H1 (cell line): ENCODE data around the gene CDH12. TPM values are rescaled to one million over a fixed set of nuclear protein-coding genes. Genes with fewer than 3 reads are reported as not detected.

Experiments used
- CTCF ChIA-PET: fragments of 300-600 bp; sonication (Branson Sonifier 250); formaldehyde crosslinking; loops from one replicate; lab custom pipeline; 2021; ENCODE audit not compliant: partially characterized antibody; lab: Charles Lee
- POLR2A ChIA-PET: fragments of 300-600 bp; sonication (Branson Sonifier 250); formaldehyde crosslinking; loops from one replicate; lab custom pipeline; 2021; ENCODE audit warnings: inconsistent platforms; ENCODE audit not compliant: partially characterized antibody; lab: Charles Lee
- DNase-seq, 2 experiments: peaks; one replicate each; pipeline versions ENCODE4 v3.0.0 to v3.0.0-alpha.2; 2010 to 2022; ENCODE audit warnings: low spot score in 2 of 2, low read depth in 1 of 2, mixed read lengths in 1 of 2
- FAIRE-seq: peaks from 2 replicates; lab custom pipeline; 2011; peaks lifted over from hg19 to GRCh38; lab: Jason Lieb, UNC
- H2AFZ ChIP-seq: 2 replicates; pipeline ENCODE4 v1.8.1; 2012; ENCODE audit warnings: low read length, inconsistent platforms
- H2AK5ac ChIP-seq: 2 replicates; pipeline ENCODE4 v1.6.1; 2013; ENCODE audit warnings: low read depth, low read length
- H2BK120ac ChIP-seq: replicated peaks from 2 replicates; pipeline ENCODE3; 2013; ENCODE audit warnings: low read depth, low read length, inconsistent platforms
- H2BK12ac ChIP-seq: 2 replicates; pipeline ENCODE4 v1.6.1; 2013; ENCODE audit warnings: low read depth, low read length
- H2BK15ac ChIP-seq: 2 replicates; pipeline ENCODE4 v1.6.1; 2013; ENCODE audit warnings: low read length
- H2BK20ac ChIP-seq: 2 replicates; pipeline ENCODE4 v1.6.1; 2013; ENCODE audit warnings: low read length
- H2BK5ac ChIP-seq: 2 replicates; pipeline ENCODE4 v1.6.1; 2013; ENCODE audit warnings: low read depth, low read length
- H3K14ac ChIP-seq: 2 replicates; pipeline ENCODE4 v1.6.1; 2013; ENCODE audit warnings: inconsistent platforms; ENCODE audit not compliant: insufficient read length
- H3K18ac ChIP-seq: 2 replicates; pipeline ENCODE4 v1.6.1; 2013; ENCODE audit warnings: low read length; ENCODE audit errors: extremely low read depth
- H3K23ac ChIP-seq: 2 replicates; pipeline ENCODE4 v1.6.1; 2013; ENCODE audit warnings: inconsistent platforms; ENCODE audit not compliant: insufficient read length
- H3K23me2 ChIP-seq: 2 replicates; pipeline ENCODE4 v1.6.1; 2013; ENCODE audit warnings: low read depth, low read length
- H3K27ac ChIP-seq: 2 replicates; pipeline ENCODE4 v1.6.1; 2011; ENCODE audit warnings: low read depth, low read length, inconsistent platforms
- H3K27me3 ChIP-seq, 4 experiments: replicated peaks in 1 of 4; 1 replicate in 1 of 4; 2 replicates in 3 of 4; pipeline versions ENCODE4 v1.6.1 to v1.8.1; 2011 to 2013; ENCODE audit warnings: low read length in 3 of 4, mild to moderate bottlenecking in 3 of 4, inconsistent platforms in 2 of 4, mixed read lengths in 2 of 4, moderate library complexity in 1 of 4; ENCODE audit not compliant: control insufficient read depth in 3 of 4, insufficient read depth in 3 of 4; ENCODE audit errors: extremely low read depth in 1 of 4
- H3K36me3 ChIP-seq, 4 experiments: 2 replicates each; pipeline versions ENCODE4 v1.6.1 to v1.8.1; 2011 to 2013; ENCODE audit warnings: mild to moderate bottlenecking in 4 of 4, low read length in 3 of 4, moderate library complexity in 2 of 4, control low read depth in 1 of 4, inconsistent platforms in 1 of 4; ENCODE audit not compliant: insufficient read depth in 4 of 4, control insufficient read depth in 2 of 4
- H3K4ac ChIP-seq: replicated peaks from 2 replicates; pipeline ENCODE3; 2013; ENCODE audit warnings: low read length, low read depth, mixed read lengths, inconsistent platforms; ENCODE audit not compliant: insufficient read length
- H3K4me1 ChIP-seq, 4 experiments: replicated peaks in 1 of 4; 1 replicate in 1 of 4; 2 replicates in 3 of 4; pipeline versions ENCODE4 v1.6.1 to v1.8.1; 2011 to 2013; ENCODE audit warnings: low read length in 3 of 4, inconsistent platforms in 2 of 4, mixed read lengths in 1 of 4; ENCODE audit not compliant: insufficient read depth in 4 of 4, control insufficient read depth in 3 of 4
- H3K4me2 ChIP-seq, 2 experiments: 2 replicates each; pipeline versions ENCODE4 v1.6.1 to v1.8.1; 2011 to 2013; ENCODE audit warnings: low read depth in 2 of 2, low read length in 2 of 2, control low read depth in 1 of 2, inconsistent platforms in 1 of 2, mild to moderate bottlenecking in 1 of 2; ENCODE audit not compliant: insufficient read depth in 1 of 2
- H3K4me3 ChIP-seq, 4 experiments: fragments of 200-600, 300-600 bp in 1 of 4; sonication (generic), shearing (Covaris generic), sonication (Bioruptor Twin) in 1 of 4; 2 replicates each; pipeline versions ENCODE4 v1.5.1 to v1.8.1; 2011 to 2016; ENCODE audit warnings: low read length in 4 of 4, low read depth in 3 of 4, control low read depth in 2 of 4, inconsistent platforms in 2 of 4, mild to moderate bottlenecking in 2 of 4, mixed read lengths in 1 of 4, moderate library complexity in 1 of 4; ENCODE audit not compliant: insufficient read depth in 2 of 4; ENCODE audit errors: extremely low read depth in 1 of 4
- H3K56ac ChIP-seq: replicated peaks from 2 replicates; pipeline ENCODE3; 2013; ENCODE audit warnings: low read depth, mild to moderate bottlenecking, mixed read lengths, low read length, inconsistent platforms; ENCODE audit not compliant: insufficient read length
- H3K79me1 ChIP-seq: 2 replicates; pipeline ENCODE4 v1.6.1; 2013; ENCODE audit warnings: low read depth, low read length, control low read depth
- H3K79me2 ChIP-seq, 2 experiments: 2 replicates each; pipeline versions ENCODE4 v1.6.1 to v1.8.1; 2012 to 2013; ENCODE audit warnings: low read length in 2 of 2, mild to moderate bottlenecking in 2 of 2, inconsistent platforms in 1 of 2; ENCODE audit not compliant: insufficient read depth in 2 of 2, control insufficient read depth in 1 of 2
- H3K9ac ChIP-seq, 4 experiments: replicated peaks in 1 of 4; 1 replicate in 1 of 4; 2 replicates in 3 of 4; pipeline versions ENCODE4 v1.6.1 to v1.8.1; 2011 to 2013; ENCODE audit warnings: low read depth in 3 of 4, low read length in 3 of 4, control low read depth in 2 of 4, mild to moderate bottlenecking in 2 of 4, moderate library complexity in 2 of 4, inconsistent platforms in 1 of 4; ENCODE audit errors: extremely low read depth in 1 of 4
- H3K9me3 ChIP-seq, 2 experiments: 2 replicates each; pipeline versions ENCODE4 v1.6.1 to v1.8.1; 2012 to 2013; ENCODE audit warnings: mild to moderate bottlenecking in 2 of 2, moderate library complexity in 2 of 2, control low read depth in 1 of 2, inconsistent platforms in 1 of 2, low read depth in 1 of 2, low read length in 1 of 2, mixed read lengths in 1 of 2; ENCODE audit not compliant: insufficient read depth in 2 of 2
- H4K20me1 ChIP-seq, 2 experiments: replicated peaks in 1 of 2; 2 replicates each; pipeline versions ENCODE3 to v1.8.1; 2011 to 2013; ENCODE audit warnings: inconsistent platforms in 2 of 2, low read length in 2 of 2, mild to moderate bottlenecking in 1 of 2; ENCODE audit not compliant: insufficient read depth in 2 of 2, control insufficient read depth in 1 of 2
- H4K5ac ChIP-seq: 2 replicates; pipeline ENCODE4 v1.6.1; 2013; ENCODE audit warnings: low read length, low read depth, mixed read lengths, inconsistent platforms; ENCODE audit not compliant: insufficient read length
- H4K8ac ChIP-seq: 2 replicates; pipeline ENCODE4 v1.8.0; 2013; ENCODE audit warnings: mild to moderate bottlenecking, moderate library complexity, low read length, inconsistent platforms; ENCODE audit not compliant: insufficient read depth; ENCODE audit errors: extremely low read depth
- H4K91ac ChIP-seq: replicated peaks from 2 replicates; pipeline ENCODE3; 2013; ENCODE audit warnings: low read length, mixed read lengths, inconsistent platforms; ENCODE audit not compliant: insufficient read length
- KDM4A ChIP-seq: IDR thresholded peaks from one replicate; pipeline ENCODE4 v1.7.1; 2012; ENCODE audit warnings: low read depth, mild to moderate bottlenecking, moderate library complexity, low read length, inconsistent platforms; ENCODE audit not compliant: severe bottlenecking
- SIN3A ChIP-seq, 2 experiments: IDR thresholded peaks in 1 of 2; conservative IDR thresholded peaks in 1 of 2; 2 replicates each; pipeline ENCODE4 v1.6.1; 2011 to 2012; ENCODE audit warnings: low read length in 2 of 2, improper control_type of control experiment in 1 of 2, low read depth in 1 of 2, mild to moderate bottlenecking in 1 of 2
- WGBS, 2 experiments: shearing (Covaris generic) in 1 of 2; methylation state at CpG; one replicate each; pipeline versions ENCODE4 v1.1.6 to v1.1.7; 2013 to 2015; ENCODE audit warnings: low lambda C conversion rate in 2 of 2, mixed read lengths in 2 of 2, inconsistent platforms in 1 of 2, low coverage in 1 of 2, missing lambda C conversion rate in 1 of 2; ENCODE audit not compliant: insufficient replicate concordance in 2 of 2, insufficient coverage in 1 of 2, insufficient read length in 1 of 2; ENCODE audit errors: extremely low coverage in 1 of 2, missing lambda C conversion rate in 1 of 2; 5-methylcytosine and 5-hydroxymethylcytosine counted together
- polyA plus RNA-seq, 7 experiments: library from polyadenylated mRNA; depleted of rRNA in 3 of 7; stranded (reverse) in 5 of 7; unstranded in 2 of 7; fragments of >200 nt in 5 of 7; fragments of 200-250 nt in 2 of 7; gene quantifications; 1 replicate in 5 of 7; 2 replicates in 1 of 7; 4 replicates in 1 of 7; pipeline versions ENCODE4 v1.2.1 to v1.2.3, GENCODE V29; 2011 to 2013; ENCODE audit warnings: missing spikeins in 2 of 7, mixed read lengths in 2 of 7
- total RNA-seq: library from RNA; stranded (reverse); fragmentation: NEBNext Ultra II Directional; extraction: Animal tissue kit (Norgen Biotek cat#: 25700); gene quantifications from 2 replicates; pipeline ENCODE4 v1.2.1, GENCODE V29; 2021

Gene CDH12
- total and polyA plus RNA-seq, 2 of the 8 experiments (the other 6 are each of a cell fraction or from before 2014, with no cell fraction given), result 0.03 TPM; not detected in 1

- H4K91ac ChIP-seq, result no peak overlapping the region
- H3K23ac ChIP-seq, result no peak overlapping the region
- POLR2A ChIA-PET, result no interaction called here
- no peak overlapping the region for H3K4me2 ChIP-seq
- WGBS, 2 experiments, result 87% methylated on average over 1 of the region's 1 CpG; no CpG with 5 or more reads in 1 of the 2 experiments
- no peak overlapping the region for H4K5ac ChIP-seq
- H4K20me1 ChIP-seq, result no peaks in the 10 kb centered on the region
- no peak for DNase-seq
- no peak overlapping the region for H2BK12ac ChIP-seq
- H3K18ac ChIP-seq, result no peak overlapping the region
- H2BK5ac ChIP-seq, result no peak overlapping the region
- H3K14ac ChIP-seq, result no peak overlapping the region
- H2BK20ac ChIP-seq, result no peak overlapping the region
- H3K4ac ChIP-seq, result no peak overlapping the region
- no peak overlapping the region for H2BK15ac ChIP-seq
- no peaks in the 10 kb centered on the region for H3K79me2 ChIP-seq
- no peaks in the 10 kb centered on the region for H3K79me1 ChIP-seq
- H3K36me3 ChIP-seq, result no peaks in the 10 kb centered on the region
- no peak overlapping the region for H2AK5ac ChIP-seq
- no peak overlapping the region for H3K56ac ChIP-seq
- H3K27ac ChIP-seq, result no peak overlapping the region
- H2AFZ ChIP-seq, result no peak overlapping the region
- CTCF ChIA-PET, result no interaction called here
- no peaks in the 10 kb centered on the region for H3K23me2 ChIP-seq
- FAIRE-seq, result no peak
- H3K9ac ChIP-seq, result no peak overlapping the region
- H3K4me1 ChIP-seq, result no peaks in the 10 kb centered on the region
- no peaks in the 10 kb centered on the region for H3K27me3 ChIP-seq
- no peak overlapping the region for H4K8ac ChIP-seq
- no peak for TF ChIP-seq SIN3A (conservative IDR thresholded peaks at IDR 0.05 in 1 of 2, IDR thresholded peaks at IDR 0.05 in 1 of 2; ENCODE audit: low read depth in 1 of 2, low read length in 2 of 2)
- no peak for TF ChIP-seq KDM4A
- TF ChIP-seq, all 59 proteins: peak for 0
- peaks cover 6 to 7% of the 10 kb centered on the region in 2 experiments; a peak in 2 of 4 replicates for H3K9me3 ChIP-seq
- H2BK120ac ChIP-seq, result no peak overlapping the region
- H3K4me3 ChIP-seq, result no peak overlapping the region
These were observed 310.8 kb downstream of the CDH12 start for GRCh38 chr5:22542340-22542739.
